Measurements from ENCODE around the gene RPL28. TPM values are rescaled to one million over a fixed set of nuclear protein-coding genes. Genes with fewer than 3 reads are reported as not detected.
"Not testable (repeated sequence)": the region's sequence is repeated elsewhere in the genome, so short reads cannot be mapped to it uniquely, and the experiment has no call there.

The RPL28 gene
- total RNA-seq, 1 donor from 2014 or later = 1,547 TPM

DNA sequence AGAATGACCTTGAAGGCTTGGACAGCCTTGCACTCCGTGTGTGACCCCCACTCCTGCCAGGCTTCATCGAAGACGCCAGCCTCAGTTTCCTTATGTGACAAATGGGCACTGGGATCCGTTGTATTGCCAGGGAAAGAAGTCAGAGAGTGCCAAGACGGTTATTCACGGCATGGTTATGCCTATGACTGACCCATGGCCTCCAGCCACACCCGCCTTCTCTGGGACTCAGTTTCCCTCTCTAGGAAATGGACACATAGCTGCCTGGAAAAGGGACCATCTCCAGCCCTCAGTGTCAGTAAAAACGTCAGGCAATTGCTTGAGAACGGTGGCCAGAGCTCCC, 22.8 kb downstream of the RPL28 start:
- no peak for DNase-seq (ENCODE audit: low spot score, unreplicated experiment)
- peak overlapping the region; percentile 98 for H3K27ac Mint-ChIP-seq
- peaks cover 9% of the 10 kb centered on the region for H3K9me3 Mint-ChIP-seq (ENCODE audit: low read depth)
- TF ChIP-seq, protein P1, sequence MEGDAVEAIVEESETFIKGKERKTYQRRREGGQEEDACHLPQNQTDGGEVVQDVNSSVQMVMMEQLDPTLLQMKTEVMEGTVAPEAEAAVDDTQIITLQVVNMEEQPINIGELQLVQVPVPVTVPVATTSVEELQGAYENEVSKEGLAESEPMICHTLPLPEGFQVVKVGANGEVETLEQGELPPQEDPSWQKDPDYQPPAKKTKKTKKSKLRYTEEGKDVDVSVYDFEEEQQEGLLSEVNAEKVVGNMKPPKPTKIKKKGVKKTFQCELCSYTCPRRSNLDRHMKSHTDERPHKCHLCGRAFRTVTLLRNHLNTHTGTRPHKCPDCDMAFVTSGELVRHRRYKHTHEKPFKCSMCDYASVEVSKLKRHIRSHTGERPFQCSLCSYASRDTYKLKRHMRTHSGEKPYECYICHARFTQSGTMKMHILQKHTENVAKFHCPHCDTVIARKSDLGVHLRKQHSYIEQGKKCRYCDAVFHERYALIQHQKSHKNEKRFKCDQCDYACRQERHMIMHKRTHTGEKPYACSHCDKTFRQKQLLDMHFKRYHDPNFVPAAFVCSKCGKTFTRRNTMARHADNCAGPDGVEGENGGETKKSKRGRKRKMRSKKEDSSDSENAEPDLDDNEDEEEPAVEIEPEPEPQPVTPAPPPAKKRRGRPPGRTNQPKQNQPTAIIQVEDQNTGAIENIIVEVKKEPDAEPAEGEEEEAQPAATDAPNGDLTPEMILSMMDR (IDR thresholded peaks at IDR 0.05; ENCODE audit: unreplicated experiment) = no peak
- peaks cover 14% of the 10 kb centered on the region for H3K27me3 Mint-ChIP-seq
- peak overlapping the region; percentile 88 for H3K4me3 Mint-ChIP-seq (ENCODE audit: low read depth)
- H3K4me1 Mint-ChIP-seq (ENCODE audit: low read depth) = peaks cover 14% of the 10 kb centered on the region
- peaks cover 14% of the 10 kb centered on the region for H3K36me3 Mint-ChIP-seq (ENCODE audit: insufficient read depth)

DNA sequence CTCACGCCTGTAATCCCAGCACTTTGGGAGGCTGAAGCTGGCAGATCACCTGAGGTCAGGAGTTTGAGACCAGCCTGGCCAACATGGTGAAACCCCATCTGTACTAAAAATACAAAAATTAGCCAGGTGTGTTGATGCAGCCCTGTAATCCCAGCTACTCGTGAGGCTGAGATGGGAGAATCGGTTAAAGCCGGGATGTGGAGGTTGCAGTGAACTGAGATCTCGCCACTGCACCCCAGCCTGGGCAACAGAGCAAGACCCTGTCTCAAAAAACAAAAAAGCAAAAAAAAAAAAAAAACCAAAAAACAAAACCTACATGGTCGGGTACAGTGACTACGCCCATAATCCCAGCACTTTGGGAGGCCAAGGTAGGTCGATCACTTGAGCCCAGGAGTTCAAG, 23.4 kb downstream of the RPL28 start:
- H3K27me3 Mint-ChIP-seq = peaks cover 14% of the 10 kb centered on the region
- DNase-seq (ENCODE audit: low spot score, unreplicated experiment); H3K9me3 Mint-ChIP-seq (ENCODE audit: low read depth): not testable (repeated sequence)
- H3K4me1 Mint-ChIP-seq (ENCODE audit: low read depth) = peaks cover 14% of the 10 kb centered on the region
- H3K4me3 Mint-ChIP-seq (ENCODE audit: low read depth) = peak overlapping the region; percentile 35
- peaks cover 14% of the 10 kb centered on the region for H3K36me3 Mint-ChIP-seq (ENCODE audit: insufficient read depth)
- peak overlapping the region; percentile 98 for H3K27ac Mint-ChIP-seq

DNA sequence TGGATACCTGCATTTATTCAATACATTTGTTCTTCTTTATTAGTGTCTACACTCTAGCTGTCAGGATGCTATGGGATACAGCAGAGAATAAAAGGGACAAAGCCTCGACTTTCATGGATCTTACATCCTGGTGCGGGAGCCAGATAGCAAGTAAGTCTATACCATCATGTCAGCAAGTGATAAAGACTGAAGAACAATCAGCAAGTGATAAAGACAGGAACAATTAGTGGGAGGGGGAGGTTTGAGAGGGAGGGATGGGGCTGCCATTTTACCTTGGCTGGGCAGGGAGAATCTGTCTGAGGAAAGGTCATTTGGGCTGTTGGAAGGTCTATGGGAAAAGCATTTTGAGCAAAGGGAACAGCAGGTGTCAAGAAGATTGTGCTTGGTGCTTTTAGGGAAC, 24.4 kb downstream of the RPL28 start:
- H3K4me1 Mint-ChIP-seq (ENCODE audit: low read depth) = peaks cover 14% of the 10 kb centered on the region
- TF ChIP-seq, protein P1 (IDR thresholded peaks at IDR 0.05; ENCODE audit: unreplicated experiment) = no peak
- no peak overlapping the region for H3K27ac Mint-ChIP-seq
- peaks cover 18% of the 10 kb centered on the region for H3K27me3 Mint-ChIP-seq
- peaks cover 14% of the 10 kb centered on the region for H3K36me3 Mint-ChIP-seq (ENCODE audit: insufficient read depth)
- peaks cover 9% of the 10 kb centered on the region for H3K9me3 Mint-ChIP-seq (ENCODE audit: low read depth)
- H3K4me3 Mint-ChIP-seq (ENCODE audit: low read depth) = no peak overlapping the region
- no peak for DNase-seq (ENCODE audit: low spot score, unreplicated experiment)

DNA sequence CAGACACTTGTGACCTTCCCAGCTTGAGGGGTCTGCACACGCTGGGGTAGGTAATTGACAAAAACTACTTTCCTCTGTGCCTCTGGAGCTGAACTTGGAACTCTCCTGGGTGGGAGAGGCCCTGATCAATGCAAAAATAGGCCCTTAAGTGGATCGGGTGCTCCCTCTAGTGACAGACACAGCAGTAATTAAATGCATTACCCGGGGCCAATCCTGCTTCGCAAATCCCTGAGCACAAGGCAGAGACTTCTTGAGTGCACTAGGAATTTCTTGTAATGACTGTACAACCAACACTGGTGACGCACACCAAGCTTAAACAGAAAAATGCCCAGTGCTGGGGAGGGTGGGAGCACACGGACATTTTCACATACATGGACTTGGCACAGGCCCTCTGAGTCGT, 32.5 kb downstream of the RPL28 start:
- no peaks in the 10 kb centered on the region for H3K9me3 Mint-ChIP-seq (ENCODE audit: low read depth)
- no peaks in the 10 kb centered on the region for H3K36me3 Mint-ChIP-seq (ENCODE audit: insufficient read depth)
- TF ChIP-seq, protein P1 (IDR thresholded peaks at IDR 0.05; ENCODE audit: unreplicated experiment) = peak; percentile 82
- no peak overlapping the region for H3K4me3 Mint-ChIP-seq (ENCODE audit: low read depth)
- H3K27me3 Mint-ChIP-seq = peaks cover 29% of the 10 kb centered on the region
- DNase-seq (ENCODE audit: low spot score, unreplicated experiment) = peak; percentile 54
- H3K4me1 Mint-ChIP-seq (ENCODE audit: low read depth) = peaks cover 1% of the 10 kb centered on the region
- H3K27ac Mint-ChIP-seq = peak overlapping the region; percentile 71

DNA sequence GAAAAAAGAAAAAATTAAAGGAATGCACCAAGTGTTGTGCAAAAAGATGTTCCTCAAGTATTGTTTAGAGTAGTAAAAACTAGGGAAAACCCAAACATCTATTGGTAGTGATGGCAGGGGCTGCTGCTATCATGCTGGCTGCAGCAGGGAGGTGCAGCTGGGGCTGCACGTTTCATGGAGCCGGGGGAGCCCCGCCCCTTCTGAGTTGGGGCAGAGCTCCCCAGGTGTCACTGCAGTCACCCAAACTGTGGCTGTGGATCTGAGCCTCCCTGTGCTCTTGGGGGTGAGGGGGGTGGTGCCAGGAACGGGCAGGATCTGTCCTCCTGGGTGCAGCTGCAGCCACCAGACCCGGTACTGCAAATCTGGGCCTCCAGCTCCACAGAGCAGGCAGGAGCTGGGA, 33.4 kb downstream of the RPL28 start:
- no peak overlapping the region for H3K27ac Mint-ChIP-seq
- H3K36me3 Mint-ChIP-seq (ENCODE audit: insufficient read depth) = no peaks in the 10 kb centered on the region
- peaks cover 36% of the 10 kb centered on the region for H3K27me3 Mint-ChIP-seq
- no peak overlapping the region for H3K4me3 Mint-ChIP-seq (ENCODE audit: low read depth)
- peaks cover 1% of the 10 kb centered on the region for H3K4me1 Mint-ChIP-seq (ENCODE audit: low read depth)
- DNase-seq (ENCODE audit: low spot score, unreplicated experiment) = no peak
- TF ChIP-seq, protein P1 (IDR thresholded peaks at IDR 0.05; ENCODE audit: unreplicated experiment) = no peak
- H3K9me3 Mint-ChIP-seq (ENCODE audit: low read depth) = no peaks in the 10 kb centered on the region

DNA sequence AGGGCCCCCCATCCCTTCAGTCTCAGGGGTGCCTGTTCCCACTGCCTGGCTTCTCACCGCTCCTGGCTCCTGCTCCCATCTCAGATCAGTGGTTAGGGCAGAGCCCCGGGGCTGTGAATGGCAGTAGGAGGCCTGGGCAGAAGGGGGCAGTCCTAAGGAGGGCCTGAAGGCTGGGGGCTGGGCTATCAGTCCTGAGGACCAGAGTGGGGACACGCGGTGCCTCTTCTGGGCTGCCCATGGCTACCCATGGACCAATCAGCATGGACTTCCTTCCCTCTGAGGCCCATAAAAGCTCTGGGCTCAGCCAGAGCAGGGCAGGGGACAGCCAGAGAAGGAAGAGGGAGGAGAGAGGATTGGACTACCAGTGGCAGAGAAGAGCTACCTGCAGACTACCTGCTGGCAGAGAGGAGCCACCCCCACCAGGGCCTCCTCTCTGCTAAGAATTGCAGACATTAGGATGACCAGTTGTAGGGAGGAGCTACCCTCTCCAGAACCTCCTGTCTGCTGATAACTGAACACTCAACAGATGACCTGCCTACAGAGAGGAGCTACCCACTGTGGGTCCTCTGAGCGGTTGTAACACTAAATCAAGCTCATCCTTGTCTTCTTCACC, 34.0 kb downstream of the RPL28 start:
- no peak overlapping the region for H3K4me3 Mint-ChIP-seq (ENCODE audit: low read depth)
- H3K9me3 Mint-ChIP-seq (ENCODE audit: low read depth) = no peaks in the 10 kb centered on the region
- H3K27me3 Mint-ChIP-seq = peaks cover 37% of the 10 kb centered on the region
- DNase-seq (ENCODE audit: low spot score, unreplicated experiment) = no peak
- no peak overlapping the region for H3K27ac Mint-ChIP-seq
- H3K36me3 Mint-ChIP-seq (ENCODE audit: insufficient read depth) = no peaks in the 10 kb centered on the region
- peaks cover 1% of the 10 kb centered on the region for H3K4me1 Mint-ChIP-seq (ENCODE audit: low read depth)
- TF ChIP-seq, protein P1 (IDR thresholded peaks at IDR 0.05; ENCODE audit: unreplicated experiment) = no peak

DNA sequence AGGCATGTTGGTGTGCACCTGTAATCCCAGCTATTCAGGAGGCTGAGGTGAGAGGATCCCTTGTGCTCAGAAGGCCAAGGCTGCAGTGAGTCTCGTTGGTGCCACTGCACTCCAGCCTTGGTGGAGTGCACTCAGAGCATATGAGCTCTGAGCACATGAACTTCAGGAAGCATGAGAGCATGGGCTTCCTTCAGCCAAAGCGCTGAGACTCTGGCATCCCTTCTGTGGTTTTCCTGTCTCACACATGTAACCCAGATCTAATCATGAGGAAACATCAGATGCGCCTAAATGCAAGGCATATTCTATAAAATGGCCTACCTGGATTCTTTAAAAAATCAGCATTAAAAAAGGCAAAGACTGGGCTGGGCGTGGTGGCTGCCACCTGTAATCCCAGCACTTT, 35.5 kb downstream of the RPL28 start:
- H3K27ac Mint-ChIP-seq; DNase-seq (ENCODE audit: low spot score, unreplicated experiment); H3K4me1 Mint-ChIP-seq (ENCODE audit: low read depth); H3K36me3 Mint-ChIP-seq (ENCODE audit: insufficient read depth); H3K9me3 Mint-ChIP-seq (ENCODE audit: low read depth); H3K4me3 Mint-ChIP-seq (ENCODE audit: low read depth): not testable (repeated sequence)
- peaks cover 42% of the 10 kb centered on the region for H3K27me3 Mint-ChIP-seq
